HCT116 (cell line): ENCODE measurements around the gene COX4I2. TPM values are rescaled to one million over a fixed set of nuclear protein-coding genes. Genes with fewer than 3 reads are reported as not detected.

Experiments used
- ATAC-seq: fragments of 200-7000 bp; cut with Tn5 transposase; 2 replicates; pipeline ENCODE4 v1.9.1; 2020; ENCODE audit warnings: mild to moderate bottlenecking, moderate library complexity
- BruUV-seq: library from RNA; stranded (reverse); fragments of 400-500 nt; replicated peaks from 2 replicates; lab custom pipeline; 2021; lab: Mats Ljungman, UMichigan
- CTCF ChIA-PET: fragments of 300-600 bp; sonication (Branson Sonifier 250); formaldehyde crosslinking; loops from one replicate; lab custom pipeline; 2021; ENCODE audit warnings: antibody characterized with exemption; lab: Charles Lee
- POLR2A ChIA-PET: fragments of 300-600, 350-600 bp; sonication (Branson Sonifier 250); formaldehyde crosslinking; loops from one replicate; lab custom pipeline; 2021; ENCODE audit warnings: antibody characterized with exemption; lab: Charles Lee
- RAD21 ChIA-PET, 2 experiments: fragments of 300-600 bp; sonication (Branson Sonifier 250); formaldehyde crosslinking; loops; one replicate each; lab custom pipeline; 2023; ENCODE audit warnings: low total read pairs in 2 of 2; ENCODE audit not compliant: uncharacterized antibody in 2 of 2, unreplicated experiment in 2 of 2, low non-redundant PET in 1 of 2; lab: Charles Lee
- DNase-seq: peaks from one replicate; pipeline ENCODE4 v3.0.0-alpha.2; 2010; ENCODE audit warnings: low read depth, low spot score
- H2AFZ ChIP-seq: fragments of 200-600 bp; shearing (Covaris generic), sonication (generic); 2 replicates; pipeline ENCODE4 v1.6.1; 2017; ENCODE audit warnings: low read depth, mixed run types, mixed read lengths, antibody characterized with exemption, low read length; ENCODE audit not compliant: poor library complexity, severe bottlenecking
- H3K27ac ChIP-seq: 2 replicates; pipeline ENCODE4 v1.5.1; 2012; ENCODE audit warnings: low read depth, low read length
- H3K27me3 ChIP-seq: fragments of 200-600 bp; sonication (generic); 2 replicates; pipeline ENCODE4 v1.6.1; 2016; ENCODE audit warnings: mixed run types, low read length, mixed read lengths; ENCODE audit not compliant: insufficient read depth
- H3K36me3 ChIP-seq, 2 experiments: fragments of 200-500 bp in 1 of 2; fragments of 200-600 bp in 1 of 2; sonication (Bioruptor generic) in 1 of 2; sonication (generic) in 1 of 2; 2 replicates each; pipeline versions ENCODE4 v1.5.1 to v1.6.1; 2014 to 2016; ENCODE audit warnings: low read length in 2 of 2, inconsistent platforms in 1 of 2, mixed read lengths in 1 of 2, mixed run types in 1 of 2; ENCODE audit not compliant: insufficient read depth in 2 of 2, control insufficient read depth in 1 of 2
- H3K4me1 ChIP-seq, 2 experiments: fragments of 200-600 bp in 1 of 2; sonication (generic) in 1 of 2; 2 replicates each; pipeline versions ENCODE4 v1.5.1 to v1.6.1; 2012 to 2017; ENCODE audit warnings: low read length in 2 of 2, inconsistent platforms in 1 of 2, mild to moderate bottlenecking in 1 of 2, mixed read lengths in 1 of 2, mixed run types in 1 of 2, moderate library complexity in 1 of 2; ENCODE audit not compliant: insufficient read depth in 2 of 2, control insufficient read depth in 1 of 2
- H3K4me2 ChIP-seq: fragments of 200-600 bp; sonication (generic); 2 replicates; pipeline ENCODE4 v1.6.1; 2017; ENCODE audit warnings: mixed run types, low read length, mixed read lengths
- H3K4me3 ChIP-seq, 2 experiments: fragments of 200-600 bp in 1 of 2; sonication (generic) in 1 of 2; replicated peaks in 1 of 2; 2 replicates each; pipeline ENCODE4 v1.5.1; 2011 to 2016; ENCODE audit warnings: low read length in 2 of 2, control low read depth in 1 of 2, low read depth in 1 of 2, mild to moderate bottlenecking in 1 of 2, mixed read lengths in 1 of 2, mixed run types in 1 of 2
- H3K79me2 ChIP-seq: fragments of 200-600 bp; sonication (generic); 2 replicates; pipeline ENCODE4 v1.6.1; 2017; ENCODE audit warnings: mild to moderate bottlenecking, mixed run types, low read length, moderate library complexity, mixed read lengths; ENCODE audit not compliant: insufficient read depth
- H3K9ac ChIP-seq: fragments of 200-600 bp; sonication (generic); 2 replicates; pipeline ENCODE4 v1.6.1; 2016; ENCODE audit warnings: low read length, mixed read lengths
- H3K9me2 ChIP-seq: fragments of 200-600 bp; sonication (generic), shearing (Covaris generic); 2 replicates; pipeline ENCODE4 v1.6.1; 2017; ENCODE audit warnings: mixed run types, mild to moderate bottlenecking, moderate library complexity; ENCODE audit not compliant: insufficient read depth
- H3K9me3 ChIP-seq, 2 experiments: fragments of 200-500 bp in 1 of 2; fragments of 200-600 bp in 1 of 2; sonication (Bioruptor generic) in 1 of 2; sonication (generic) in 1 of 2; 2 replicates each; pipeline ENCODE4 v1.6.1; 2014 to 2017; ENCODE audit warnings: low read length in 2 of 2, mixed read lengths in 2 of 2, inconsistent platforms in 1 of 2, low read depth in 1 of 2, mild to moderate bottlenecking in 1 of 2, mixed run types in 1 of 2, moderate library complexity in 1 of 2; ENCODE audit not compliant: control insufficient read depth in 1 of 2, insufficient read depth in 1 of 2
- H4K20me1 ChIP-seq: fragments of 200-600 bp; sonication (generic), shearing (Covaris generic); 2 replicates; pipeline ENCODE4 v1.6.1; 2017; ENCODE audit warnings: mixed run types, mild to moderate bottlenecking, moderate library complexity; ENCODE audit not compliant: insufficient read depth
- CBX3 ChIP-seq: IDR thresholded peaks from 2 replicates; pipeline ENCODE4 v1.6.1; 2012; ENCODE audit warnings: low read depth
- JUND ChIP-seq: IDR thresholded peaks from 2 replicates; pipeline ENCODE4 v1.6.1; 2012
- POLR2A ChIP-seq: IDR thresholded peaks from 2 replicates; pipeline ENCODE4 v1.7.0; 2011; ENCODE audit warnings: borderline replicate concordance; ENCODE audit not compliant: insufficient read depth, insufficient read length; ENCODE audit errors: extremely low read depth
- POLR2AphosphoS5 ChIP-seq: IDR thresholded peaks from 2 replicates; pipeline ENCODE4 v1.6.1; 2011; ENCODE audit warnings: mild to moderate bottlenecking, low read depth, low read length, moderate library complexity
- RAD21 ChIP-seq: IDR thresholded peaks from 2 replicates; pipeline ENCODE4 v1.6.1; 2012; ENCODE audit warnings: low read depth, mild to moderate bottlenecking
- SP1 ChIP-seq: IDR thresholded peaks from 2 replicates; pipeline ENCODE4 v1.6.1; 2012; ENCODE audit warnings: low read depth
- TCF7L2 ChIP-seq: IDR thresholded peaks from 2 replicates; pipeline ENCODE4 v1.7.0; 2011; ENCODE audit warnings: borderline replicate concordance, inconsistent platforms; ENCODE audit not compliant: insufficient read depth, insufficient read length; ENCODE audit errors: extremely low read depth
- intact Hi-C: fragments of 100-400 bp; cut with micrococcal nuclease; formaldehyde crosslinking; loops from 2 replicates; pipeline ENCODE4 v1.10.0; 2022
- total RNA-seq: library from RNA; stranded (reverse); gene quantifications from one replicate; pipeline ENCODE4 v1.2.1, GENCODE V29; 2021; ENCODE audit not compliant: unreplicated experiment
- TF ChIP-seq, protein P1 (sequence below): IDR thresholded peaks from 2 replicates; pipeline ENCODE4 v1.6.1; 2012
- TF ChIP-seq, protein P2 (sequence below): IDR thresholded peaks from 2 replicates; pipeline ENCODE4 v1.6.1; 2012
- TF ChIP-seq, protein P3 (sequence below): IDR thresholded peaks from 2 replicates; pipeline ENCODE4 v1.6.1; 2011; ENCODE audit warnings: mild to moderate bottlenecking, low read length, moderate library complexity; ENCODE audit not compliant: insufficient replicate concordance; ENCODE audit errors: extremely low read depth
- TF ChIP-seq, protein P4 (sequence below), 3 experiments: fragments of 200-600 bp in 1 of 3; sonication (generic) in 1 of 3; IDR thresholded peaks in 2 of 3; conservative IDR thresholded peaks in 1 of 3; 2 replicates each; pipeline ENCODE4 v1.5.1; 2012 to 2017; ENCODE audit warnings: low read depth in 2 of 3, low read length in 2 of 3, antibody characterized with exemption in 1 of 3, borderline replicate concordance in 1 of 3, control low read depth in 1 of 3, mild to moderate bottlenecking in 1 of 3, mixed read lengths in 1 of 3, mixed run types in 1 of 3, moderate library complexity in 1 of 3; ENCODE audit not compliant: insufficient read depth in 1 of 3

COX4I2 gene
- total RNA-seq, 1 experiment from 2014 or later: not detected

- H3K4me1 ChIP-seq: peaks cover 43 to 62% of the 10 kb centered on the region in 2 experiments
- peak overlapping the region; percentile 2 to 12; a peak in 2 of 4 replicates for H3K4me3 ChIP-seq
- peaks cover 34% of the 10 kb centered on the region for H3K79me2 ChIP-seq
- peak overlapping the region; percentile 53 for H3K27ac ChIP-seq
- H3K9ac ChIP-seq: peak overlapping the region; percentile 6
- TF ChIP-seq TCF7L2 (no peak), RAD21 (peak; percentile 72), POLR2AphosphoS5 (peak; percentile 80), JUND (peak; percentile 45; the same call in 1 of the 2 replicates), CBX3 (peak; percentile 45; the same call in 1 of the 2 replicates), SP1 (peak; percentile 23; the same call in 1 of the 2 replicates), POLR2A (no peak)
- TF ChIP-seq, protein P1, sequence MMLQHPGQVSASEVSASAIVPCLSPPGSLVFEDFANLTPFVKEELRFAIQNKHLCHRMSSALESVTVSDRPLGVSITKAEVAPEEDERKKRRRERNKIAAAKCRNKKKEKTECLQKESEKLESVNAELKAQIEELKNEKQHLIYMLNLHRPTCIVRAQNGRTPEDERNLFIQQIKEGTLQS: no peak
- TF ChIP-seq, protein P2, sequence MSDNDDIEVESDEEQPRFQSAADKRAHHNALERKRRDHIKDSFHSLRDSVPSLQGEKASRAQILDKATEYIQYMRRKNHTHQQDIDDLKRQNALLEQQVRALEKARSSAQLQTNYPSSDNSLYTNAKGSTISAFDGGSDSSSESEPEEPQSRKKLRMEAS: peak; percentile 30; the same call in 1 of the 2 replicates
- TF ChIP-seq, protein P3, sequence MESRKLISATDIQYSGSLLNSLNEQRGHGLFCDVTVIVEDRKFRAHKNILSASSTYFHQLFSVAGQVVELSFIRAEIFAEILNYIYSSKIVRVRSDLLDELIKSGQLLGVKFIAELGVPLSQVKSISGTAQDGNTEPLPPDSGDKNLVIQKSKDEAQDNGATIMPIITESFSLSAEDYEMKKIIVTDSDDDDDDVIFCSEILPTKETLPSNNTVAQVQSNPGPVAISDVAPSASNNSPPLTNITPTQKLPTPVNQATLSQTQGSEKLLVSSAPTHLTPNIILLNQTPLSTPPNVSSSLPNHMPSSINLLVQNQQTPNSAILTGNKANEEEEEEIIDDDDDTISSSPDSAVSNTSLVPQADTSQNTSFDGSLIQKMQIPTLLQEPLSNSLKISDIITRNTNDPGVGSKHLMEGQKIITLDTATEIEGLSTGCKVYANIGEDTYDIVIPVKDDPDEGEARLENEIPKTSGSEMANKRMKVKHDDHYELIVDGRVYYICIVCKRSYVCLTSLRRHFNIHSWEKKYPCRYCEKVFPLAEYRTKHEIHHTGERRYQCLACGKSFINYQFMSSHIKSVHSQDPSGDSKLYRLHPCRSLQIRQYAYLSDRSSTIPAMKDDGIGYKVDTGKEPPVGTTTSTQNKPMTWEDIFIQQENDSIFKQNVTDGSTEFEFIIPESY: no peak
- TF ChIP-seq, protein P4, sequence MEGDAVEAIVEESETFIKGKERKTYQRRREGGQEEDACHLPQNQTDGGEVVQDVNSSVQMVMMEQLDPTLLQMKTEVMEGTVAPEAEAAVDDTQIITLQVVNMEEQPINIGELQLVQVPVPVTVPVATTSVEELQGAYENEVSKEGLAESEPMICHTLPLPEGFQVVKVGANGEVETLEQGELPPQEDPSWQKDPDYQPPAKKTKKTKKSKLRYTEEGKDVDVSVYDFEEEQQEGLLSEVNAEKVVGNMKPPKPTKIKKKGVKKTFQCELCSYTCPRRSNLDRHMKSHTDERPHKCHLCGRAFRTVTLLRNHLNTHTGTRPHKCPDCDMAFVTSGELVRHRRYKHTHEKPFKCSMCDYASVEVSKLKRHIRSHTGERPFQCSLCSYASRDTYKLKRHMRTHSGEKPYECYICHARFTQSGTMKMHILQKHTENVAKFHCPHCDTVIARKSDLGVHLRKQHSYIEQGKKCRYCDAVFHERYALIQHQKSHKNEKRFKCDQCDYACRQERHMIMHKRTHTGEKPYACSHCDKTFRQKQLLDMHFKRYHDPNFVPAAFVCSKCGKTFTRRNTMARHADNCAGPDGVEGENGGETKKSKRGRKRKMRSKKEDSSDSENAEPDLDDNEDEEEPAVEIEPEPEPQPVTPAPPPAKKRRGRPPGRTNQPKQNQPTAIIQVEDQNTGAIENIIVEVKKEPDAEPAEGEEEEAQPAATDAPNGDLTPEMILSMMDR (IDR thresholded peaks at IDR 0.05 in 2 of 3, conservative IDR thresholded peaks at IDR 0.05 in 1 of 3; ENCODE audit: borderline replicate concordance in 1 of 3, insufficient read depth in 1 of 3, low read depth in 2 of 3, low read length in 2 of 3): peak; percentile 60 to 71 (median 67)
- TF ChIP-seq, all 23 proteins: peak for 7
- peak; percentile 40 for DNase-seq
- peak overlapping the region; percentile 56 for H3K4me2 ChIP-seq
- no peaks in the 10 kb centered on the region for H3K9me3 ChIP-seq
- H3K27me3 ChIP-seq: no peaks in the 10 kb centered on the region
- ChIA-PET POLR2A (interaction anchor here (1.0 to 2.6 kb wide), 14 partner anchors 10 to 101 kb away, joined by 3 to 24 read pairs (median 4); partner anchors contain the start of genes BCL2L1 and ID1), CTCF (interaction anchor here (0.7 to 5.4 kb wide), 32 partner anchors 8 to 249 kb away, joined by 3 to 127 read pairs (median 5); partner anchors contain the start of gene BCL2L1), RAD21 (interaction anchor here (0.8 to 1.9 kb wide), 7 partner anchors 28 to 99 kb away, joined by 3 to 24 read pairs (median 4); no protein-coding TSS in a partner anchor)
- peak; percentile 75 for ATAC-seq
- intact Hi-C loops: loop anchor here (1.0 kb wide), 1 partner anchor 62 kb away; no protein-coding TSS in a partner anchor
- TSS peak; percentile 95 for BruUV-seq
- no peaks in the 10 kb centered on the region for H4K20me1 ChIP-seq
- no peaks in the 10 kb centered on the region for H3K9me2 ChIP-seq
- H2AFZ ChIP-seq: no peak overlapping the region
- H3K36me3 ChIP-seq: peaks cover under 1 to 25% of the 10 kb centered on the region in 2 experiments; a peak in 3 of 4 replicates
Measured at GRCh38 chr20:31661625-31662371, 24.1 kb downstream of the COX4I2 start.
